ENCODE results near the gene LDB3.

Gene LDB3

GRCh38 chr10:86723009-86723408 lies 54.7 kb downstream of the LDB3 start:
- ATAC-seq = no peak
- no peak for TF ChIP-seq SNAI2 (CRISPR knock-in tag; IDR thresholded peaks at IDR 0.05)
- TF ChIP-seq TSHZ2 (CRISPR knock-in tag; IDR thresholded peaks at IDR 0.05) = no peak

- ATAC-seq = no peak
- TF ChIP-seq BACH2 (CRISPR knock-in tag; IDR thresholded peaks at IDR 0.05; ENCODE audit: borderline replicate concordance) (no peak), TOX (CRISPR knock-in tag; IDR thresholded peaks at IDR 0.05; ENCODE audit: borderline replicate concordance) (no peak)
Observed at GRCh38 chr10:86724445-86724844, 56.1 kb downstream of the LDB3 start.

GRCh38 chr10:86725980-86726676 lies 57.8 kb downstream of the LDB3 start:
- no peak for TF ChIP-seq ZNF70 (CRISPR knock-in tag; IDR thresholded peaks at IDR 0.05)
- no peak for TF ChIP-seq GLIS3 (CRISPR knock-in tag; IDR thresholded peaks at IDR 0.05)
- no peak for TF ChIP-seq ZNF8 (CRISPR knock-in tag; IDR thresholded peaks at IDR 0.05)
- TF ChIP-seq RARB (CRISPR knock-in tag; IDR thresholded peaks at IDR 0.05) = no peak
- TF ChIP-seq SNAI2 (CRISPR knock-in tag; IDR thresholded peaks at IDR 0.05) = no peak
- no peak for TF ChIP-seq POU6F1 (CRISPR knock-in tag; IDR thresholded peaks at IDR 0.05; ENCODE audit: borderline replicate concordance, low read depth)
- no peak for TF ChIP-seq ISL1 (CRISPR knock-in tag; IDR thresholded peaks at IDR 0.05)
- TF ChIP-seq ARNTL (CRISPR knock-in tag; IDR thresholded peaks at IDR 0.05; ENCODE audit: borderline replicate concordance, low read depth) = no peak
- TF ChIP-seq ESRRG (CRISPR knock-in tag; IDR thresholded peaks at IDR 0.05) = no peak
- no peak for TF ChIP-seq CSRNP3 (CRISPR knock-in tag; IDR thresholded peaks at IDR 0.05)
- no peak for TF ChIP-seq CSDC2 (CRISPR knock-in tag; IDR thresholded peaks at IDR 0.05)
- no peak for TF ChIP-seq PPARA (CRISPR knock-in tag; IDR thresholded peaks at IDR 0.05; ENCODE audit: borderline replicate concordance)
- TF ChIP-seq TOX (CRISPR knock-in tag; IDR thresholded peaks at IDR 0.05; ENCODE audit: borderline replicate concordance) = no peak
- no peak for TF ChIP-seq TCF4 (CRISPR knock-in tag; IDR thresholded peaks at IDR 0.05; ENCODE audit: borderline replicate concordance)
- ATAC-seq = no peak

- no peak for ATAC-seq
- TF ChIP-seq TSHZ2 (CRISPR knock-in tag; IDR thresholded peaks at IDR 0.05) (no peak), TOX (CRISPR knock-in tag; IDR thresholded peaks at IDR 0.05; ENCODE audit: borderline replicate concordance) (no peak), ZNF70 (CRISPR knock-in tag; IDR thresholded peaks at IDR 0.05) (no peak), SNAI2 (CRISPR knock-in tag; IDR thresholded peaks at IDR 0.05) (no peak), CSDC2 (CRISPR knock-in tag; IDR thresholded peaks at IDR 0.05) (no peak), OSR1 (CRISPR knock-in tag; IDR thresholded peaks at IDR 0.05) (no peak), PPARA (CRISPR knock-in tag; IDR thresholded peaks at IDR 0.05; ENCODE audit: borderline replicate concordance) (no peak), ZNF8 (CRISPR knock-in tag; IDR thresholded peaks at IDR 0.05) (no peak), ESRRG (CRISPR knock-in tag; IDR thresholded peaks at IDR 0.05) (no peak), ZNF565 (CRISPR knock-in tag; conservative IDR thresholded peaks at IDR 0.05; ENCODE audit: low read depth) (no peak), ZFP3 (CRISPR knock-in tag; IDR thresholded peaks at IDR 0.05) (no peak), ISL1 (CRISPR knock-in tag; IDR thresholded peaks at IDR 0.05) (no peak), BACH2 (CRISPR knock-in tag; IDR thresholded peaks at IDR 0.05; ENCODE audit: borderline replicate concordance) (no peak), CSRNP3 (CRISPR knock-in tag; IDR thresholded peaks at IDR 0.05) (no peak), ARNTL (CRISPR knock-in tag; IDR thresholded peaks at IDR 0.05; ENCODE audit: borderline replicate concordance, low read depth) (no peak), RARB (CRISPR knock-in tag; IDR thresholded peaks at IDR 0.05) (no peak), GLIS3 (CRISPR knock-in tag; IDR thresholded peaks at IDR 0.05) (no peak), CREB5 (CRISPR knock-in tag; IDR thresholded peaks at IDR 0.05; ENCODE audit: low read depth) (no peak), POU6F1 (CRISPR knock-in tag; IDR thresholded peaks at IDR 0.05; ENCODE audit: borderline replicate concordance, low read depth) (no peak)
Observed at GRCh38 chr10:86726677-86726999, 58.3 kb downstream of the LDB3 start.
